HepG2 (cell line): Measurements from ENCODE around the gene AMOTL1.

ENCODE experiments used
- ESRRA ChIP-seq: sonication (generic); formaldehyde crosslinking; IDR thresholded peaks from 2 replicates; pipeline ENCODE4 v1.5.1; 2020; ENCODE audit warnings: mild to moderate bottlenecking, low read depth, missing genetic modification reagents
- FOXJ3 ChIP-seq: sonication (generic); formaldehyde crosslinking; IDR thresholded peaks from 2 replicates; pipeline ENCODE4 v1.4.0; 2020; ENCODE audit warnings: missing genetic modification reagents, mild to moderate bottlenecking, borderline replicate concordance
- HNRNPUL1 ChIP-seq: fragments of 200-400 bp; formaldehyde crosslinking; IDR thresholded peaks from 2 replicates; pipeline ENCODE4 v1.6.1; 2017; ENCODE audit warnings: low read depth, mild to moderate bottlenecking, low read length, moderate library complexity
- KDM1A ChIP-seq: IDR thresholded peaks from 2 replicates; pipeline ENCODE4 v1.6.1; 2016; ENCODE audit warnings: missing compliant biosample characterization
- MIER3 ChIP-seq: IDR thresholded peaks from 2 replicates; pipeline ENCODE4 v1.6.1; 2016; ENCODE audit warnings: missing compliant biosample characterization, borderline replicate concordance
- STAG1 ChIP-seq: sonication (generic); formaldehyde crosslinking; IDR thresholded peaks from 2 replicates; pipeline ENCODE4 v1.4.0; 2020; ENCODE audit warnings: missing genetic modification reagents
- TCF12 ChIP-seq, 2 experiments: fragments of 450-650 bp in 1 of 2; sonication (generic) in 1 of 2; formaldehyde crosslinking in 1 of 2; IDR thresholded peaks; 2 replicates each; pipeline versions ENCODE4 v1.6.1 to v1.8.0; 2017 to 2022; ENCODE audit warnings: antibody characterized with exemption in 1 of 2, mild to moderate bottlenecking in 1 of 2, missing genetic modification reagents in 1 of 2, moderate library complexity in 1 of 2
- YY1 ChIP-seq: IDR thresholded peaks from 2 replicates; pipeline ENCODE4 v1.6.1; 2011; ENCODE audit warnings: low read length, low read depth, moderate library complexity, mild to moderate bottlenecking; ENCODE audit not compliant: insufficient read depth, insufficient replicate concordance
- ZFX ChIP-seq: sonication (generic); formaldehyde crosslinking; IDR thresholded peaks from 2 replicates; pipeline ENCODE4 v1.4.0; 2020; ENCODE audit warnings: mild to moderate bottlenecking, low read depth, missing genetic modification reagents, moderate library complexity
- TF ChIP-seq, protein P1 (sequence below): sonication (generic); formaldehyde crosslinking; IDR thresholded peaks from 2 replicates; pipeline ENCODE4 v1.5.0; 2020; ENCODE audit warnings: mild to moderate bottlenecking, missing genetic modification reagents, moderate library complexity

DNA sequence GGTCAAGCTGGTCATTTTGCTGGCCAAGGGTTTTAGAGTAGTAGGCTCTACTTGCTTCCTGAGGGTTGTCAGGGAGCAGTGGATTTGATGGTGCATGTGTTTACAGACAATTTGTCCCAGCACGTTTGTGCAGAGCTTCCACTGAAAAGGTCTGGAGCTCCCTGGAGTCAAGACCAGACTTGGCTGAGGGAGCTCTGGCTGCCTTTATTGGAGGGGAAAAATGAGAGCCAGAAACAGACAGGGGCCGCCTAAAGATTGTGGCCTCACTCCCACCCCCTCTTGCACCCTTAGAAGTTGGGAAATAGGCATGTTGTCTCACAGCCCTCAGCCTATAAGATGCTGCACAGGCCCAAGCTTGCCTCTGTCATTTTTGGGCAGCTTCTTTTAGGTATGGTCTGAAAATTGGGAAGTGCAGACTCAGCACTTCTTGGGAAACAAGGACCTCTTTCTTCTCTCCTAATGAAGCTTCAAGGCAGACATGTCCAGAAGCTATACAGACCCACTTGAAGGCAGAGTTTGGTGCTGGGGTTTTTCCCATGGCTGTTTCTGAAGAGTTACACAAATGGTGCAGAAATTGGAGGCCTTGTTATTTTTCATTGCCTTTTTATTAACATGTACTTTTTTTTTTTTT, 55.1 kb downstream of the AMOTL1 start:
- no peak for TF ChIP-seq ZFX
- TF ChIP-seq FOXJ3, result no peak
- no peak for TF ChIP-seq ESRRA
- TF ChIP-seq YY1, result no peak
- TF ChIP-seq, protein P1, sequence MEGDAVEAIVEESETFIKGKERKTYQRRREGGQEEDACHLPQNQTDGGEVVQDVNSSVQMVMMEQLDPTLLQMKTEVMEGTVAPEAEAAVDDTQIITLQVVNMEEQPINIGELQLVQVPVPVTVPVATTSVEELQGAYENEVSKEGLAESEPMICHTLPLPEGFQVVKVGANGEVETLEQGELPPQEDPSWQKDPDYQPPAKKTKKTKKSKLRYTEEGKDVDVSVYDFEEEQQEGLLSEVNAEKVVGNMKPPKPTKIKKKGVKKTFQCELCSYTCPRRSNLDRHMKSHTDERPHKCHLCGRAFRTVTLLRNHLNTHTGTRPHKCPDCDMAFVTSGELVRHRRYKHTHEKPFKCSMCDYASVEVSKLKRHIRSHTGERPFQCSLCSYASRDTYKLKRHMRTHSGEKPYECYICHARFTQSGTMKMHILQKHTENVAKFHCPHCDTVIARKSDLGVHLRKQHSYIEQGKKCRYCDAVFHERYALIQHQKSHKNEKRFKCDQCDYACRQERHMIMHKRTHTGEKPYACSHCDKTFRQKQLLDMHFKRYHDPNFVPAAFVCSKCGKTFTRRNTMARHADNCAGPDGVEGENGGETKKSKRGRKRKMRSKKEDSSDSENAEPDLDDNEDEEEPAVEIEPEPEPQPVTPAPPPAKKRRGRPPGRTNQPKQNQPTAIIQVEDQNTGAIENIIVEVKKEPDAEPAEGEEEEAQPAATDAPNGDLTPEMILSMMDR (CRISPR knock-in tag), result no peak
- TF ChIP-seq TCF12 (IDR thresholded peaks at IDR 0.05), result no peak
- TF ChIP-seq TCF12 (CRISPR knock-in tag; IDR thresholded peaks at IDR 0.05), result no peak
- TF ChIP-seq MIER3 (CRISPR knock-in tag), result no peak
- TF ChIP-seq HNRNPUL1, result no peak
- TF ChIP-seq STAG1 (CRISPR knock-in tag), result no peak
- no peak for TF ChIP-seq KDM1A
